PC-3 (cell line): Measurements from ENCODE around the gene ZEB1.

Experiments
- EZH2phosphoT487 ChIP-seq: fragments of 300-600 bp; sonication (generic); IDR thresholded peaks from 2 replicates; pipeline ENCODE4 v1.6.1; 2018; ENCODE audit warnings: mild to moderate bottlenecking, antibody characterized with exemption, low read length, borderline replicate concordance
- TF ChIP-seq, protein P1 (sequence below): fragments of 300-600 bp; sonication (generic); conservative IDR thresholded peaks from 2 replicates; pipeline ENCODE4 v1.5.1; 2017; ENCODE audit warnings: antibody characterized with exemption, low read depth, mild to moderate bottlenecking, low read length

DNA sequence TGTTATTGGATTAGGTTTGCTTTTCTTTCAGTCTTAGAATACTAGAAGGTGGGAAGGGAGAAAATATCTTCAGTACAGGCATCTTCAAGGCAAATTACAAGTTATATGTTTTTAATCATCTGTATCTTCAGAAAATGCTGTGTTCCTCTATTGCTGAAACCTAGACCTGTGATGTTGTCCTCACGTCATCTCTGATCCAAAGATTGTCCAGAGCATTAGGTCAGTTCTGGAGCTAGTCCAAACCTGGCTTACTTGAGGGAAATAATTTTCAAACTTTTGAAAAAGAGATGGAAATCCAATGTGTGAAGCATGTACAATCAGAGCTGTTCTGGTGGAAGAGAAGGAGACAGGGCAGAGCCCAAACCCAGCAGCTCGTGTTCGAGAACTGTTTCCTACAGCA, 217.3 kb downstream of the ZEB1 start:
- TF ChIP-seq, protein P1, sequence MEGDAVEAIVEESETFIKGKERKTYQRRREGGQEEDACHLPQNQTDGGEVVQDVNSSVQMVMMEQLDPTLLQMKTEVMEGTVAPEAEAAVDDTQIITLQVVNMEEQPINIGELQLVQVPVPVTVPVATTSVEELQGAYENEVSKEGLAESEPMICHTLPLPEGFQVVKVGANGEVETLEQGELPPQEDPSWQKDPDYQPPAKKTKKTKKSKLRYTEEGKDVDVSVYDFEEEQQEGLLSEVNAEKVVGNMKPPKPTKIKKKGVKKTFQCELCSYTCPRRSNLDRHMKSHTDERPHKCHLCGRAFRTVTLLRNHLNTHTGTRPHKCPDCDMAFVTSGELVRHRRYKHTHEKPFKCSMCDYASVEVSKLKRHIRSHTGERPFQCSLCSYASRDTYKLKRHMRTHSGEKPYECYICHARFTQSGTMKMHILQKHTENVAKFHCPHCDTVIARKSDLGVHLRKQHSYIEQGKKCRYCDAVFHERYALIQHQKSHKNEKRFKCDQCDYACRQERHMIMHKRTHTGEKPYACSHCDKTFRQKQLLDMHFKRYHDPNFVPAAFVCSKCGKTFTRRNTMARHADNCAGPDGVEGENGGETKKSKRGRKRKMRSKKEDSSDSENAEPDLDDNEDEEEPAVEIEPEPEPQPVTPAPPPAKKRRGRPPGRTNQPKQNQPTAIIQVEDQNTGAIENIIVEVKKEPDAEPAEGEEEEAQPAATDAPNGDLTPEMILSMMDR, result no peak
- no peak for TF ChIP-seq EZH2phosphoT487
